ENCODE data around the gene TMC4.

GRCh38 chr19:54207983-54208783, 35.2 kb upstream of the TMC4 start:
- peak in 1 of 6 experiments; percentile 1 for TF ChIP-seq CTCF (IDR thresholded peaks at IDR 0.05)
- TF ChIP-seq POLR2A (IDR thresholded peaks at IDR 0.05), result peak in 3 of 4 donors; percentile 41 to 73 (median 54)
- peak; percentile 94 to 97 (median 96) for TF ChIP-seq EP300 (IDR thresholded peaks at IDR 0.05)
